Measurements from ENCODE around the gene STEAP4.

DNA sequence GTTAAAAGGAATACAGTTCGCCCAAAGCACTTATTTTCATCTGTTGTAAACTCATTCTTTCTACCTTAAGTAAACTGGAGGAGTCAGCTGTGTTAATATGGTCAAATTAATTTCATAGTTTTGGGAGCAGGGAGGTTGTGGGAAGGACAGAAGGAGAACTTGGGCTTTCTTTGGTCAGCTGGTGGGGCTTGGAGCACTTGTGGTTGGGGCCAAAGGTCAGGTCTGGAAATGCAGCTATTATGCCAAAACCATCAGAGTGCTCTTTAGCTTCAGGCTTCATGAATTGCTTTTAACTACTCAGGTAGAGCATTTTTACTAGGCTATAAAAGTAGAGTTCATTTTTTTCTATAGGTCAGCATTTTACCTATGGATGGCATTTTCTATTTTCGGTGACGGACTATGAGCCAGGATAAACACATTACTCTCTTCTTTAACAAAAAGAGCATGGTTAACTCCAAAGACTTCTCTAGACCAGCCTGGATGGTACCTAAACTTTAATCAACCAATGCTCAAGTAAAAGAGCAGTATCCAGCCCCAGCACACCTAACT, 30.0 kb downstream of the STEAP4 start:
- no peak for TF ChIP-seq POLR2A (IDR thresholded peaks at IDR 0.05)
- no peak for TF ChIP-seq CTCF (IDR thresholded peaks at IDR 0.05)
